ENCODE results near the gene SAP30BP. TPM values are rescaled to one million over a fixed set of nuclear protein-coding genes. Genes with fewer than 3 reads are reported as not detected.

SAP30BP gene
- total RNA-seq, 1 experiment from 2014 or later, result 89.7 TPM

DNA sequence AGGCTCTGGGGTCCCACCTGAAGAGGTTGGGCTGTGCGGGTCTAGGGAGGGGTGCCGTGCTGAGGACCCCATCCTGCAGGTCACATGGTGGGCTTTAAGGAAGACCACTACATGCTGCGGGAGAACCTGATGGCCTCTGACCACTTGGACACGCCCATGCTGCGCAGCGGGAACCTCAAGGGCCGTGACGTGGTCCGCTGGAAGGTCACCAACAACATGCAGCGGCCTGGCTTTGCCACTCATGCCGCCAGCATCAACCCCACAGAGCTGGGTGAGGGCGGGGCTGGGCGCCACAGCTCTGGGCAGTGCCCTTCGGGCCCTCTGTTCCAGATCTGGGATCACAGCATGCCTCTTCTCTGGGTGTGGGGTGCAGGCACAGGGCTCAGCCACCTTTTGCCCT is 72.7 kb downstream of the SAP30BP start:
- H3K79me2 ChIP-seq (ENCODE audit: insufficient read depth, low read length), result no peaks in the 10 kb centered on the region

More for the DNA sequence above, 72.7 kb downstream of the SAP30BP start:
- H4K5ac ChIP-seq (ENCODE audit: insufficient read length, low read depth, low read length), result no peak overlapping the region
- H2BK5ac ChIP-seq (ENCODE audit: insufficient read length, low read length), result no peak overlapping the region
- H3K18ac ChIP-seq (ENCODE audit: insufficient read length, low read depth, low read length), result no peak overlapping the region
- Mint-ChIP-seq H3K4me1 (peaks cover 7% of the 10 kb centered on the region in 2 experiments), H3K36me3 (ENCODE audit: insufficient read depth in 1 of 3, low read depth in 3 of 3) (no peaks in the 10 kb centered on the region), H3K9me3 (no peaks in the 10 kb centered on the region), H3K4me3 (no peak overlapping the region), H3K27ac (no peak overlapping the region), H3K27me3 (ENCODE audit: low read depth) (no peaks in the 10 kb centered on the region)
- no peaks in the 10 kb centered on the region for H3K79me1 ChIP-seq (ENCODE audit: insufficient read depth, low read depth, low read length, poor library complexity, severe bottlenecking)
- no CpG with 5 or more reads among the region's 14 CpGs for WGBS (ENCODE audit: extremely low coverage, insufficient read length, low lambda C conversion rate)
- no peak overlapping the region for H2BK20ac ChIP-seq (ENCODE audit: low read depth, low read length, poor library complexity, severe bottlenecking)
- H3K9me3 ChIP-seq (ENCODE audit: control insufficient read depth, low read depth, low read length), result no peaks in the 10 kb centered on the region
- H3K4me2 ChIP-seq (ENCODE audit: insufficient read depth, insufficient read length, low read length), result no peak overlapping the region
- H4K20me1 ChIP-seq (ENCODE audit: control insufficient read depth, insufficient read depth, insufficient read length), result no peaks in the 10 kb centered on the region
- no peak for TF ChIP-seq CTCF (conservative IDR thresholded peaks at IDR 0.05)
- H3K14ac ChIP-seq (ENCODE audit: insufficient read depth, low read length), result no peak overlapping the region
- H4K8ac ChIP-seq (replicated peaks; ENCODE audit: insufficient read length, low read depth, low read length), result no peak overlapping the region
- no peak overlapping the region for H3K23ac ChIP-seq (ENCODE audit: insufficient read length, low read depth, low read length)
- H3K56ac ChIP-seq (ENCODE audit: insufficient read length, low read depth, low read length), result no peak overlapping the region
- no peak overlapping the region for H2BK120ac ChIP-seq (ENCODE audit: low read depth, low read length, poor library complexity, severe bottlenecking)
- no peak overlapping the region for H2BK12ac ChIP-seq (ENCODE audit: insufficient read length, low read depth, low read length)
- H3K4ac ChIP-seq (ENCODE audit: low read depth, low read length), result no peak overlapping the region
- H3K27me3 ChIP-seq (ENCODE audit: insufficient read depth, low read length), result no peaks in the 10 kb centered on the region
- no peak overlapping the region for H3T11ph ChIP-seq (ENCODE audit: low read length)
- H4K91ac ChIP-seq (ENCODE audit: insufficient read length, low read depth, low read length), result no peak overlapping the region
- no peak overlapping the region for H3K27ac ChIP-seq (ENCODE audit: insufficient read length, low read depth, low read length)
- no peak overlapping the region for H2AK5ac ChIP-seq (ENCODE audit: insufficient read length, low read length)
- H2BK15ac ChIP-seq (ENCODE audit: low read depth, low read length), result no peak overlapping the region
- H3K4me1 ChIP-seq (ENCODE audit: insufficient read depth, low read length), result no peaks in the 10 kb centered on the region
- H3K23me2 ChIP-seq (ENCODE audit: insufficient read length, low read depth, low read length, poor library complexity, severe bottlenecking), result no peaks in the 10 kb centered on the region
- H3K9ac ChIP-seq (ENCODE audit: extremely low read depth, insufficient read length, low read length), result no peak overlapping the region
- DNase-seq, result no peak
- H2AFZ ChIP-seq (ENCODE audit: low read length), result no peak overlapping the region

Data from H9 (cell line).